CD4-positive, alpha-beta T cell treated with Interleukin-1 beta for 1 hour (primary cell): ENCODE data around the gene USP35.
A peak's percentile ranks its signal among the peaks of the same experiment; 100 is the strongest.

Experiments used
- DNase-seq, 2 donors: peaks; one replicate each; pipeline ENCODE4 v3.0.0-alpha.2; 2020 to 2022

Gene USP35

DNA sequence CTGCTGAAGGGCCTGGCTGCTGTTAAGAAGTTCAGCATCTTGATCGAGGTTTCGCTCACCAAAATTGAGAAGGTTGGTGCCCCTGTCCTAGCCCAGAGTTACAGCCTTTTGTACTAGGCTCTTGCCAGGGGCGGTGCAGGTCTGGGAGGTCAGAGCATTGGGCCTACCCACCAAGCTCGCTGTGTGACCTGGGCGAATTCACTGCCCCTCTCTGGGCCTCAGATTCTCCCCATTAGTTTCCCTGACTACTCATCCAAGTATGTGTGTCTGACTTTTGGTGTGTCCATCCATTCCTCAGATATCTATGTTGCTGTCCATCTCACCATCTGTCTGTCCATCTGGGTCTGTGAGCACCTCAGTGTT, 10.9 kb downstream of the USP35 start:
- DNase-seq: no peak

DNA sequence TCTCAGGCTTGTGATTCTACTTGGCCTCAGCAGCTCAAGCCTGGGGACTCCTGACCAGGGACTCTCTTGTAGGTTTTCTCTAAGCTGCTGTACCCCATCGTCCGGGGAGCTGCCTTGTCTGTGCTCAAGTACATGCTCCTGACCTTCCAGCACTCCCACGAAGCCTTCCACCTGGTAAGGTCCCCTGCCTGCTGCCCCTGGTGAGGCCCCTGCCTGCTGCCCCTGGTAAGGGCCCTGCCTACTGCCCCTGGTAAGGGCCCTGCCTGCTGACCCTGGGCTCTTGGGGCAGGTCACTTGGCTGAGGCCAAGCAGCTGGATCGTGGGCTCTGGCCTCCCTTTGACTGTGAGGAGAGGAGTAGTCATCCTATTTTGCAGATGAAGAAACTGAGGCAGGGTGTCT, 11.3 kb downstream of the USP35 start:
- no peak for DNase-seq

DNA sequence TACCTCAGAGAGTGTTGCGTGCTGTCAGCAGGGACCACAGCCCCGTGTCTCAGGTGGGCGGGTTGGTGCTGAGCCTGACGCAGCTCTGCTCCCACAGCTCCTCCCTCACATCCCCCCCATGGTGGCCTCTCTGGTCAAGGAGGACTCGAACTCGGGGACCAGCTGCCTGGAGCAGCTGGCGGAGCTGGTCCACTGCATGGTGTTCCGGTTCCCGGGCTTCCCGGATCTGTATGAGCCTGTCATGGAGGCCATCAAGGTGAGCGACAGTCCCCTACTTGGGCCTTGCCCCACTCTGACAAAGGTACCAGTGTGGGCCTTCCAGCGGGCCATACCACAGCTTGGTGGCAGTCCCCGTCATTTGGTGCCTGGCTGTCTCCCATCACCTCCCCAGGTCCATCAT, 11.8 kb downstream of the USP35 start:
- no peak for DNase-seq

DNA sequence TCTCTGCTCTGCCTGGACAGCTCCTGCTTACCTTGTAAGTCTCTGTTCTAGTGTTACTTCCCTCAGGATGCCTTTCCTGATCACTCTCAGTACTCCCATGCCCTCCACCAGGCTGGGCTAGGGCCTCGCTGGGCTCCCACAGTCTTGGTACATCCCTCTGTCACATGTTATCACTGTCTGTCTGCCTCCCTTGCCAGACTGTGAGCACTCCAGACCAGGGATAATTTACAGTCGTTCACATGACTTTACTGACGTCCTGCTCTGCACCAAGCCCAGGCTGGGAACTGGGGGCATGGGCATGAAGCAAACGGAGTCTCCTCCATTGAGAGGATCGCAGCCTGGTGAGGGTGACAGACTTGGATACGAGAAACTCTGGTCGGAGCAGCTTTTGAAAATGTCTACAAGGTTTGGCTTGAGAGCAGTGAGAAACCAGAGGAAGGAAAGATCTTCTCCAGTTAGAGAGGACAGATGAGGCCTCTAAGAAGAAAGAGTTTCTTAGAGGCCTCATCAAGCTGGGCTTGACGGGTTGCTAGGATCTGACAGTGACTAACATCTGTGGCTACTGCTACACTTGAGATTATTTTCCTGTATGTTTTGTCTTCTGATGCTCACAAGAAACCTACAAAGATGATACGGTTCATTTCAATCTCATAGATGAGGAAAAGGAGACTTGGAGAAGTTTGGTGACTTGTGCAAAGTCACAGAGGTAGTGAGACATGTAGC, 12.5 kb downstream of the USP35 start:
- DNase-seq: no peak

DNA sequence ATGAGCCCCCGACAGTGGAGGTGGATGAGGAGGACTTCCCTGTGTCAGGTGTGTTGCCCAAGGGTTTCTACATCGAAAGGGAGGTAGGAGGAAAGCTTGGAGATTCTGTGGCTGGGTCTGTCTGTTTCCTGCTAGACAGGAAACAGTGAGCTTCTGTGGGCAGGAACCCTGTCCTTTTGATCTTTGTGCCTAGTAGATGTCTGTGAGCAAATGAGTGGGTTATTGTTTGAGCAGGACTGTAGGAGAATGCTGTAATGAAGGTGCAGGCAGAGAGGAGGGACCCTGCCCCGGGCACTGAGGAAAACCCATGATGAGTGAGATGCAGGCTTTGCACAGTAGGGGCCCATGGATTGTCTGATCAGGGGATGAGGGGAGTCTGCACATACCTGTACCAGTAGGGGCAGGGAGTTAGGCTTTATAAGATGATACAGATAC, 14.0 kb downstream of the USP35 start:
- DNase-seq: peak; percentile 74 to 77

DNA sequence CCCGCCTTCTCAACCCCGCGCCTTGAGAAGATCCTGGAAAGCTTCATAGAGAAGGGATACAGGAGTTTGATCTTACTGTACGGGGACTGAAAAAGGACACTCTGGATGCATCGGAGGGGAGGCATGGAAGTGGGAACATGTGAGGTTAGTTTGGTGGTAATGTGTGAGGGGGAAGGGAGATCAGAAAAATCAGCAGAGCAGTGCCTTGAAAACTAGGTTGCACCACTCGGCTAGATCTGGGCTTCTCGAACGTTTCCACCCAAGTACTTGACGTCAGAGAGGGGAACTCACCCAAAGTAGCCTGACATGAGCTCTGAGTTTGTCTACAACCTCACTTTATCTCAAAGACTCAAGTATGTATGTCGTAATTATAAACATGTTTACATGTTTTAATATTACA, 14.5 kb downstream of the USP35 start:
- DNase-seq: peak; percentile 64 to 78

DNA sequence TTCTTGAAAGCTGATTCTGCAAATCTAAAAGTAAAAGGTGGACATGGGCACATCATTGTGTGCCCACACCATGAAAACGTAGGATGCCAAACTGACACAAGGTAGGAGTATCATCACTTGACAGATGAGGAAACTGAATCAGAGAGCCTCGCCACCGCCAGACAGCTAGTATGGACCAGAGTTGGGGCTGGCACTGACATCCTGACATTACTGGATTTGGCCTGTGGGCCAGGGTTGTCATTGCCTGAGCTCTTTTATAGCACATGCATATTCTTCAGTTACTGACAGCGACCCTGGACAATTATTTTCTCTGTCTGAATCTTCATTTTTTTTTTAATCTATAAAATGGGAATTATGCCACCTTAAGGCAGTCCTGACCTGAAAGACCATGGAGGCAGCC, 16.5 kb downstream of the USP35 start:
- no peak for DNase-seq

DNA sequence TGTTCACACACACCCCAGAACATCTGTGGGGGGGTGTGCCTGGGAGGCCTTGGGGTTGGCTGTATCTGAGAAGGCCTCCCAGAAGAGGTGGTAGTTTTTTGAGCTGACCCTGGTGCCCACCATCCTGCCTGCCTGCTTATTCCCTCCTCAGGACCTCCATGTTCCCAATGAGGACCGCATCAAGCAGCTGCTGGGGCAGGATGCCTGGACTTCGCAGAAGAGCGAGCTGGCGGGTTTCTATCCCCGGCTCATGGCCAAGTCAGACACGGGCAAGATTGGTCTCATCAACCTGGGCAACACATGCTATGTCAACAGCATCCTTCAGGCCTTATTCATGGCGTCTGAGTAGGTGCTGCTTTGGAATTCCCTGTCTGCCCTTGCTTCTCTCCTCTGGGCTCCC, 17.0 kb downstream of the USP35 start:
- DNase-seq: no peak

DNA sequence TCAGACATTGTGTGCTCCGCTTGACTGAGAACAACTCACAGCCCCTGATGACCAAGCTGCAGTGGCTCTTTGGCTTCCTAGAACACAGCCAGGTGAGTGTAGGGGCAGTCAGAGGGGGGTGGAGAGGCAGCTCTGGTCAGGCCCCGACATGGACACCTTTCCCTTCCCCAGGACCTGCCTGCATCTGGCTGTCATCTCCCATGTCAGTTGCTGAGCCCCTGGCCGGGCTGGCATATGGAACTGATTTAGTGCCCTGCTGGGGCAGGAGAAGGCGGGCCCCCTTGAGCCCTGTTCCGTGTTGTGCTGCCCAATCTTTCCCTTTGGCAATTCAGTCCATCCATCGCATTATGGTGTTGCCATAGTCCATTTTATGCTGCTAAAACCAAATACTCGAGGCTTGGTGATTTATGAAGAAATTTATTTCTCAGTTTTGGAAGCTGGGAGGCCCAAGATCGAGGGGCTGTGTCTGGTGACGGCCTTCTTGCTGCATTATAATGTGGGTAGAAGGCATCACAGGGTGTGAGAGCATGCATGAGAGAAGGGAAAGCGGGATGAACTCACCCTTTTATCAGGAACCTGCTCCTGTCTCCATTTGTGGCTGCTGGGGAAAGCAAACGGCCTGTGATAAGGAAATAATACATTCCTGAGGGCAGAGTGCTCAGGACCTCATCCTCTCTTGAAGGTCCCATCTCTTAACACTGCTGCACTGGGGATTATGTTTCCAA, 19.0 kb downstream of the USP35 start:
- no peak for DNase-seq

DNA sequence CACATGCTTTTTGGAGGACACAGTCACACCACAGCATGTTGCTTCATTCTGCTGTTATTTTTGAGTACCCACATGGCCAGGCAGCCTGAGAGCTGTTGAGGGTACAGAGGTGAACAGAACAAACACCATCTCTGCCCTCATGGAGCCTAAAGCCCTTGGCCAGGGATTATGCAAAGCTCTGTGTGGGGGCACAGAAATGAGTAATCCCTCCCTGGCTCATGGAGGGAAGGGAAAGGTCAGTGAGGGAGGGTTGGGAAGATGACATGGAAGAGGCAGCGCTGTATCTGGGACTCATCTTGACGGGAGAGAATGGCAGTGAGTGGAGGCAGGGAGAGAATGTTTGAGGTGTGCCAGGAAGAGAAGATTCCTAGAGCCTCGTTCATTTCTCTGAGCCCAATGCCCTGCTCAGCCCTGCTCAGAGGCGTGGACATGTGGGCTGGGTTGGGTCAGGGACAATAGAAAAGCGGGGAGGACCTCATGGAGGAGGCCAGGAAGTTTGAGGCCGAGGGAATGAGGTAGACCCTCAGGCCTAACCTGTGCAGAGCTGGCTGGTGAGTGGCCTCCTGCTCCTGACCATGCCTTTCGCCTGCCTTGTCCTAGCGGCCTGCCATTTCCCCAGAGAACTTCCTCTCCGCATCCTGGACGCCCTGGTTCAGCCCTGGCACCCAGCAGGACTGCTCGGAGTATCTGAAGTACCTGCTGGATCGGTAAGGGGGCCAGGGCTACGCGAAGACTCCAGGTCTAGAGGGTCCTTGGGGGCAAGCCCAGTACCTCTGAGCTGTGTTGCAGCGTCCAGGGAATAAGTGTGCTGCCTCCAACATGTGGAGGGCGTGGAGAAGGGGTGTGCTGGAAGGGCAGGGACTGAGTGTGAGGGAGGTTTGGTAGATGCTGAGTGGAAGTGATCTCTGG, 19.8 kb downstream of the USP35 start:
- no peak for DNase-seq

DNA sequence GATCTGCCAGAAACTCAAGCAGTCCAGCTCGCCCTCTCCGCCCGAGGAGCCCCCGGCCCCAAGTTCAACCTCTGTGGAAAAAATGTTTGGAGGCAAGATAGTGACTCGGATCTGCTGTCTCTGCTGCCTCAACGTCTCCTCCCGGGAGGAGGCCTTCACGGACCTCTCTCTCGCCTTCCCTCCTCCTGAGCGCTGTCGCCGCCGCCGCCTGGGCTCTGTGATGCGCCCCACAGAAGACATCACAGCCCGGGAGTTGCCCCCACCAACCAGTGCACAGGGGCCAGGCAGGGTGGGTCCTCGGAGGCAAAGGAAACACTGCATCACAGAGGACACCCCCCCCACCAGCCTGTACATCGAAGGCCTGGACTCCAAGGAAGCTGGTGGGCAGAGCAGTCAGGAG, 20.8 kb downstream of the USP35 start:
- no peak for DNase-seq

DNA sequence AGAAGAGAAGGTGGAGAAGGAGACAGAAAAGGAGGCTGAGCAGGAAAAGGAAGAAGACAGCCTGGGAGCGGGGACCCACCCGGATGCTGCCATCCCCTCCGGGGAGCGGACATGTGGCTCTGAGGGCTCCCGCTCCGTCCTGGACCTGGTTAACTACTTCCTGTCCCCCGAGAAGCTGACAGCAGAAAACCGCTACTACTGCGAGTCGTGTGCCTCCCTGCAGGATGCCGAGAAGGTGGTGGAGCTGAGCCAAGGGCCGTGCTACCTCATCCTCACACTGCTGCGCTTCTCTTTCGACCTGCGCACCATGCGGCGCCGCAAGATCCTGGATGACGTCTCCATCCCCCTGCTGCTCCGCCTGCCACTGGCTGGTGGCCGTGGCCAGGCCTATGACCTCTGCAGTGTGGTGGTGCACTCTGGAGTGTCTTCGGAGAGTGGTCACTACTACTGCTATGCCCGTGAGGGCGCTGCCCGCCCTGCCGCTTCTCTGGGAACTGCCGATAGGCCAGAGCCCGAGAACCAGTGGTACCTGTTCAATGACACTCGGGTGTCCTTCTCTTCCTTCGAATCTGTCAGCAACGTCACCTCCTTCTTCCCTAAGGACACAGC, 21.4 kb downstream of the USP35 start:
- DNase-seq: no peak

DNA sequence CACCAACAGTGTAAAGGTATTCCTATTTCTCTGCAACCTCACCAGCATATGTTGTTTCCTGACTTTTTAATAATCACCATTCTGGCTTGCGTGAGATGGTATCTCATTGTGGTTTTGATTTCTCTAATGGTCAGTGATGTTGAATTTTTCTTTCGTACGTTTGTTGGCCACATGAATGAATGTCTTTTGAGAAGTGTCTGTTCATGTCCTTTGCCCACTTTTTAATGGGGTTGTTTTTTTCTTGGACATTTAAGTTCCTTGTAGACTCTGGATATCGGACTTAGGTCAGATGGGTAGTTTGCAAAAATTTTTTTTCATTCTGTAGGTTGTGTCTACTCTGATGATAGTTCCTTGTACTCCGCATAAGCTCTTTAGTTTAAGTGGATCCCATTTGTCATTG, 22.8 kb downstream of the USP35 start:
- DNase-seq: no peak

DNA sequence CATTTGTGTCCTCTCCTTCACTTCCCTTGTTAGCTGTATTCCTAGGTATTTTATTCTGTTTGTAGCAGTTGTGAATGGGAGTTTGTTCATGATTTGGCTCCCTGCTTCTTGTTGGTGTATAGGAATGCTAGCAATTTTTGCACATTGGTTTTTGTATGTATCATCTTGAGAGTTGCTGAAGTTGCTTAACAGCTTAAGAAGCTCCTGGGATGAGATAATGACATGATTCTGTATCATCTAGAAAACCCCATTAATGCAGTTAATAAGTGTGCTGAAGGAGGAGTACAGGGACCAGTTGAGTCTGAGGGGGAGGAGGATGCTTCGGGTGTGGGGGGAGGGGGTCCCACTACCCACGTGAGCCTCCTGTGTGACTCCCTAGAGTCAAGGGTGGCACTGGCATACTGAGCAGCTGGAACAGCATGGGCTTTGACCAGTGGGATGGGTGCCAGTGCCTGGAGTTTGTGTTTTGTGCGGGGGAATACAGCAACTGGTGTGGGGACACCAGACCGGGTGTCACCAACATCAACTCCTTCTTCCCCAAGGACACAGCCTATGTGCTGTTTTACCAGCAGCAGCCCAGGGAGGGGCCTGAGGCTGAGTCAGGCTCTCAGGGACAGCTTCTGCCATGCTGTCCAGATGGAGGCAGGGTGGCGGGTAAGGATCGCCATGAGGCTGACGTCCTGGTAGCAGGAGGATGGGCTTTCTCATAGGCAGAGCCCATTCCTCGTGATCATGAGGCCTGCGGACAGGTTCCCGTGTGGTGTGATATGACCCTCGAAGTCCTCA, 24.1 kb downstream of the USP35 start:
- DNase-seq: no peak

DNA sequence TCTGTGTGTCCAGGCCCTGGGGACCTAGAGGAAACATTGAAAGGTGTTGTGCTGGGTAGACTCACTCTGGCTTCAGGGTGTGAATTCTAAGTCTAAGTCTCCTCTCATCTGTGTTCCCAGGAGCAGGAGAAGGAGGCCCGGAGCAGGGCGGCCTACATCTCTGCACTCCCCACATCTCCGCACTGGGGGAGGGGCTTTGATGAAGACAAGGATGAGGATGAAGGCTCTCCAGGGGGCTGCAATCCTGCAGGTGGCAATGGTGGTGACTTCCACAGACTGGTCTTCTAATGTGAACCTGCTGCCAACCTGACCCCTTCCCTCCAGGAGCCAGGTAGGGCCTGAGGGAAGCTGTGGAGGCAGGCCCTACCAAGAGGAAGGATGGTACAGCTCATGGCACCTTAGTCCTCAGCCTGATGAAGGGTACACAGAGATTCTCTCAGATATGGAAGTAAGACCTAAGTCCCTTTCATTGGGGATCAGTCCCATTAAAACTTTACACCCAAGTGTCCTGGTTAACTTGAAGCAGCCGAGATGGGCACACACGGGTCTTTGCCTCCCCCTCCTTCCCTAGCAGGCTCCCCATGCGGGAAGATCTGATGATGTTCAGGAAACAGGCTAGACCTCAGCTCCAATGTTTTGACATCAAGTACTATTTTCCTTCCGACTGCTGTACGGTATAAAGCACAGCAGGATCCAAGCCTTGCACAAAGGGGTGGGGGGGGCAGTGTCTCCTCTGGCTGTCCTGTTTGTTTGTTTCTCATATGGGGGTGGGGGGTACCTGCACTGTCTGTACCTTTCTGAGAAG, 25.0 kb downstream of the USP35 start:
- no peak for DNase-seq

DNA sequence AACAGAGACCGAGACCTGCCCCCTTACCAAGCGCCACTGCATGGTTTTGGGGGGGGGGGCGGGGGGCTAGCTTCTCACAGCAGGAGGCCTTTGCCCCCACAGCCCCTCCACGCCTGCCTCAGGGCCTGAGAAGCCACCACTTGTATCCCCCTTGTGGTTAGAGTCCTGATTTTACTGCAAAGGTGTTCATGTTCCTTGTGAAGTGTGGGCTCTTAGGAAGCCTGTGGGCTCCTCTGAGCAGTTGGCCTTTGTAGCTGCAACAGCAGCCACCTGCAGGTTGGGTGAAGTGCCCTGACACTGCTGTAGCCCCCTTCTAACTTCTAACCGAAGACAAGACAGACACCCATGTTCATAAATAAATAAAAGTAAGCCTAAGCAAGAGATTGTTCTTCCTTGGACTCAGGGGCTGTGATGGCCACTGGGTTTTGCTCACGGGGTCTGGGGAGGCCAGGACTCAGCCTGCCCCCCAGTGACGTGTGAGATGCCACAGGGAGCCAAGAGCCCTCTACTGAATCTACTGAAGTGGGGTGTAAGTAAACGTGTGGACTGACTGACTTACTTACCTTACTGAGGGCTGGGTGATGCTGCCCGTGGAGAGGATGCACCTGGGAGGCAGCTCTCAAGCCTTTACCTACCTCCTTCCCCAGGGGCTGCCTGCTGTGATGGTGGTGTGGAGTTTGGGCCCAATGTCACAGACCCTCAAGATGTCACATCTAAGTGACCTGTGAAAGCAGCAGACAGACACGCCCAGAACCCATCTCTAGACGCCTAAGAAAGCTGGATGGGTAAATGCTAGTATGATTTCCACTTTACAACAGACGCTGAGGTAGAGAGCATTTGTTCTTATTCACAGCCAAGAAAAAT, 25.8 kb downstream of the USP35 start:
- DNase-seq: no peak

DNA sequence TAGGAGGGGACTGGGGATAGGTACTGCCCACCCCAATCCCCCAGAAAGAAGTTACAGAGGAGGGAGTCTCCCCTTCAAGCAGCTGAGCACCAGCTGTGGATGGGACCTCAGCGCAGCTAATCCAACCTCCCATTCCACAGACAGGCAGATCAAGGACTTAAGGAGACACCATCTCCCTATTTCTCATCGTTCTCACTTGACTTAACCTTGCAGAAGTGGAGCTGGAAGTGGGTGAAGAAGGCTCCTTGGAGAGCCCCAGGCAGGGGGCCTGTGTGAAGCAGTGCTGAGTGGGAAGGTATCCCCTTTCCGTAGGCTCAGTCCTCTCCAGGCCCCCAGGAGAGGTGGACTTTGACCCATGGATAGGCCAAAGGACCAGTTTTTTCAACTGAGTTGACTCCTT, 27.3 kb downstream of the USP35 start:
- no peak for DNase-seq

DNA sequence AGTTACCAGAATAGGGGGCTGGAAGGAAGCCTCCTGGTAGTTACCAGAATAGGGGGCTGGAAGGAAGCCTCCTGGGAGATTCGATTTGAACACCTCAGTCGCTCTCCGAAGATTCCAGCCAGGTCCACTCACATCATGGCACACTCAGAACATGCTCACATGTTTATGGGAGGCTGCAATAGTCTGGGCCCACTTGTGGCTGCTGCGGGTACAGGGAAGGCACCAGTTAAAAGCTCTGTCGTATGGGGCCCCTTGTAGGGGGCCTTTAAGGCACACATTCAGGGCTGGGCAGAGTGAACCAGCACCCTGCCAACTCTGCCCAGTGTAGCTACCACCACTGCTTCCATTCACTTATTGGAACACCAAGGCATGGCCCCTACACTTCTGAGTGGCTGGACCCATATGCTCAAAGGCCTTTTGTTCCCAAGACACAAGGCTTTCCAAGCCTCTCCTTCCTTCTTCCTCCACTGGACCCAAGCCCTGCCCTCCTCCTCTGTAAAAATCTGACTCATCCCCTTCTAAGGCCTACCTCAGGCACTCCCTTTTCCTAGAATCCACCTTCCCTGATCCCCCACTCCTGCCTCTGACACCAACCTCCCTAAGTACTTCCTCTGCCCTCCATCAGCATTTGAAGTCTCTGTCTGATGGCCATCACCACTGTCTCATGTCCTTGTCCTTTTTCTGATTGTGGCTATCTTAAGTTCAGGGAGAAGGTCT, 28.0 kb downstream of the USP35 start:
- no peak for DNase-seq

DNA sequence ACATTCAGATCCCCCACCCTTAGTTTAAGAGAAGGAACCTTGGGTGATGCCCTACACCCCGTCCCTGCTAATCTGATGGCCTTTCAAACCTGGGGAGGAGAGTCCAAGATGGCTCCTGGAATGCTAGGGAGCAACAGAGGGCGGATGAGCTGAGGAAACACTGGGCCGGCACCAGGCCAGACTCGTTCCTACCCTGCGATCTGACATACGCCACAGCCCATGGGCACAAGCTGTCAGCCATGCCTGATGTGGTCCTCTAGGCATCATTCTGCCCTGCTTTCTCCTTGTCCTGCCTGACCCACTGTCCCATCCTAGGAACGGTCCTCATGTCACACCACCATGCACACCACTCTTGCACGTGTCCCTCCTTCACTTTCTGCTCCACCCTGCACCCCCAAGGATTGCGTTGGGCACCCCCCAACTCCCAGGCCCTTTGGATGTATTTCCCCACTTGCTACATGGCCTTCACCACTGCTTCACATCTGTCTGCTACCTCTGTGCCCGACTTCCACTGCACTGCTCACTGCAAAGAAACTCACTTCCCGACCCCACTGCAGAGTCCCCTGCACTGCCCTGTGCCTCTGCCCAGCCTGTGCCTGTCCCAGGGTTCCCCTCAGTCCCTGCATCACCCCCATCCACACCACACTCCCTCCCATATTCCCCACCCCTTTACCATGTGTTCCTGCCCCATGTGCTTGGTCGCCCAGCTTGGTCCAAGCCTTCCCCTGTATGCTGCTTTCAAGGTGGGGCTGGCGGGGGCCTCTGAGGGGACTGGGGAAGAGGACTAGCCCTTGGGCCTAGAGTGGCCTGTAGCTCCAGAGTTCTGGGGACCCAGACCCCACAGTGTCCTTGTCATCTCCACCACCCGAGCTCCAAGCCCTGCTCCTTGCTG, 29.2 kb downstream of the USP35 start:
- DNase-seq: no peak
